NB4 (cell line): ENCODE measurements around the gene LSM7.

Experiments
- DNase-seq: peaks from one replicate; pipeline ENCODE4 v3.0.0; 2010; ENCODE audit warnings: low read depth
- H3K4me3 ChIP-seq: one replicate; pipeline ENCODE4 v1.5.1; 2011; ENCODE audit warnings: mild to moderate bottlenecking, low read depth, low read length, moderate library complexity
- MYC ChIP-seq: IDR thresholded peaks from 2 replicates; pipeline ENCODE4 v1.6.1; 2011; ENCODE audit warnings: low read depth, low read length
- POLR2A ChIP-seq: IDR thresholded peaks from 2 replicates; pipeline ENCODE4 v1.6.1; 2011; ENCODE audit warnings: mild to moderate bottlenecking; ENCODE audit not compliant: insufficient read length; ENCODE audit errors: extremely low read depth
- TF ChIP-seq, protein P1 (sequence below): IDR thresholded peaks from one replicate; pipeline ENCODE4 v1.5.1; 2012; ENCODE audit warnings: low read depth, low read length
- TF ChIP-seq, protein P2 (sequence below): IDR thresholded peaks from 2 replicates; pipeline ENCODE4 v1.6.1; 2011; ENCODE audit warnings: low read depth, low read length

The LSM7 gene

DNA sequence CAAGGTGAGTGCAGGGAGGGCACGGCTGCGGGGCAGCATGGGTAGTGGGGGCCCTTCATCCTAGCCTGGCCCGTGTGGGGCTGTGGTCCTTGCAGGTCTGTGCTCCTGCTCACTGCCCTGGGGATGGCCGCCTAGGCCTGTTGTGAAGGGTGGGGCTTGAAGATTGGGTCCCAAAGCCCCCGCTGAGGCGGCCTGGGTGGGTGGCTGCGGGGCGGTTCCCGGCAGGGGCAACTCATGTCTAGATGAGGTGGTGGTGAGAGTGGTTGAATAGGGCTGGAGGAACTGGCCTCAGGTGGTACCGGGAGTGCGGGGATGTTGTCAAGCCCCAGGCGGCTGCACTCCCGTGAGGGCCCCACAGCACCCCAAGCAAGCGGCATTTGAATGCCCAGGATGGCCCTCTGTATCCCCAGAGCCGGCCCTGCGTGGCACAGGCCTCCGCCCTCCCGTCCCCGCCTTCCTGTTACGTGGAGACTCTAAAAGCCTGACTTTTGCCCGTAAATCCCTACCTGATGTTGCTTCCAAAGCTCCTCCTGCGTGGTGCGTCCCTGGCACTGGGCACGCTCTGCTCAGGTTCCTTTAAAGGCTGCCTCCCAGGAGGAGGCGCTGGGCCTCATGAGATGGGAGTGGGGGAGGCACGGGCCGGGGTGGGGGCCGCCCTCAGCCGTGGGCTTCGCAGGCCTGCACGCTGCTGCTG, 15.1 kb upstream of the LSM7 start:
- TF ChIP-seq, protein P1, sequence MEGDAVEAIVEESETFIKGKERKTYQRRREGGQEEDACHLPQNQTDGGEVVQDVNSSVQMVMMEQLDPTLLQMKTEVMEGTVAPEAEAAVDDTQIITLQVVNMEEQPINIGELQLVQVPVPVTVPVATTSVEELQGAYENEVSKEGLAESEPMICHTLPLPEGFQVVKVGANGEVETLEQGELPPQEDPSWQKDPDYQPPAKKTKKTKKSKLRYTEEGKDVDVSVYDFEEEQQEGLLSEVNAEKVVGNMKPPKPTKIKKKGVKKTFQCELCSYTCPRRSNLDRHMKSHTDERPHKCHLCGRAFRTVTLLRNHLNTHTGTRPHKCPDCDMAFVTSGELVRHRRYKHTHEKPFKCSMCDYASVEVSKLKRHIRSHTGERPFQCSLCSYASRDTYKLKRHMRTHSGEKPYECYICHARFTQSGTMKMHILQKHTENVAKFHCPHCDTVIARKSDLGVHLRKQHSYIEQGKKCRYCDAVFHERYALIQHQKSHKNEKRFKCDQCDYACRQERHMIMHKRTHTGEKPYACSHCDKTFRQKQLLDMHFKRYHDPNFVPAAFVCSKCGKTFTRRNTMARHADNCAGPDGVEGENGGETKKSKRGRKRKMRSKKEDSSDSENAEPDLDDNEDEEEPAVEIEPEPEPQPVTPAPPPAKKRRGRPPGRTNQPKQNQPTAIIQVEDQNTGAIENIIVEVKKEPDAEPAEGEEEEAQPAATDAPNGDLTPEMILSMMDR, result no peak
- no peak for TF ChIP-seq MYC
- TF ChIP-seq, protein P2, sequence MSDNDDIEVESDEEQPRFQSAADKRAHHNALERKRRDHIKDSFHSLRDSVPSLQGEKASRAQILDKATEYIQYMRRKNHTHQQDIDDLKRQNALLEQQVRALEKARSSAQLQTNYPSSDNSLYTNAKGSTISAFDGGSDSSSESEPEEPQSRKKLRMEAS, result no peak
- no peak for TF ChIP-seq POLR2A
- DNase-seq, result no peak

DNA sequence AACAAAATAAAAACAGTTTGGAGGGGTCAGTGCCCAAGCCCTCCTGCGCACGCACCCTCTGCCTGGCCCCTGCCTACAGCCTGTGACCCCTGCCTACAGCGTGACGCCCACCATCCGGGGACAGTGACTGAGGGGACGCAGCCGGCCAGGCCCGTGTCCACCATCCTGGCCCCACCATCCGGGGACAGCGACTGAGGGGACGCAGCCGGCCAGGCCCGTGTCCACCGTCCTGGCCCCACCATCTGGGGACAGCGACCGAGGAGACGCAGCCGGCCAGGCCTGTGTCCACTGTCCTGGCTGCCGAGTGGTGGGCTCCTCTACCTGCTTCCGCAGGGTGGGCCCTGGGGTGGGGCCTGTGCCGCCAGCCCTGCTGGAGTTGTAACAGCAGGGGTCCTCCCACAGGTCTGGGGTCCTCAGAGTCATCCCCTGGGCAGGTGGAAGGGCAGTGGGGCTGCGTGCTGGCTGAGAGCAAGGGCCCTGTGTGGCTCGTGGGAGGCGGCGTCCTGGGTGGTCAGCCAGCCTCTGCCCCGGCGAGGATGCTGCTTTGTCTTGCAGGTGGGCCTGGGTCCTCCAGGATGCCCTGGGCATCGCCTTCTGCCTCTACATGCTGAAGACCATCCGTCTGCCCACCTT, 14.4 kb upstream of the LSM7 start:
- TF ChIP-seq, protein P2, result no peak
- TF ChIP-seq, protein P1, result no peak
- TF ChIP-seq MYC (no peak), POLR2A (no peak)
- no peak overlapping the region for H3K4me3 ChIP-seq
- no peak for DNase-seq

More for the DNA sequence above, 15.1 kb upstream of the LSM7 start:
- no peak overlapping the region for H3K4me3 ChIP-seq

DNA sequence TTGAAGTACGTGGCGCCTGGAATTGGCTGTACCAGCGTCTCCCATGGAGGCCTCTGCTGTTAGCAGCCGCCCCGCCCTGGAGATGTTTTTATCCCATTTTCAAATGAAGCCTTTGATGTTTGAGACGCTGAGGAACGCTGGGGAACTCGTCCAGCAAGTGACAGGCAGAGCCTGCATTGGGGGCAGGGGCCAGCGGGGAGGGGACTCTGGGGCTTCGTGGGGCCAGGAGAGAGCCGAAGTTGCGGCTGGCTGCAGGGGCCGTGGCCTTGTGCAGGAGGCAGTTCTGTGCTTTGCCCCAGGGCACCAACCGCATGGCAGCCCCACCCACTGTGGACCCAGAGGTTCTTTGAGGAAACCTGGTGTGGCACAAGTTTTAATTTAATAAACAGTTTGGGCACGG, 13.6 kb upstream of the LSM7 start:
- no peak for DNase-seq
- no peak overlapping the region for H3K4me3 ChIP-seq
- TF ChIP-seq, protein P1, result no peak
- no peak for TF ChIP-seq MYC
- TF ChIP-seq, protein P2, result no peak
- TF ChIP-seq POLR2A, result no peak

DNA sequence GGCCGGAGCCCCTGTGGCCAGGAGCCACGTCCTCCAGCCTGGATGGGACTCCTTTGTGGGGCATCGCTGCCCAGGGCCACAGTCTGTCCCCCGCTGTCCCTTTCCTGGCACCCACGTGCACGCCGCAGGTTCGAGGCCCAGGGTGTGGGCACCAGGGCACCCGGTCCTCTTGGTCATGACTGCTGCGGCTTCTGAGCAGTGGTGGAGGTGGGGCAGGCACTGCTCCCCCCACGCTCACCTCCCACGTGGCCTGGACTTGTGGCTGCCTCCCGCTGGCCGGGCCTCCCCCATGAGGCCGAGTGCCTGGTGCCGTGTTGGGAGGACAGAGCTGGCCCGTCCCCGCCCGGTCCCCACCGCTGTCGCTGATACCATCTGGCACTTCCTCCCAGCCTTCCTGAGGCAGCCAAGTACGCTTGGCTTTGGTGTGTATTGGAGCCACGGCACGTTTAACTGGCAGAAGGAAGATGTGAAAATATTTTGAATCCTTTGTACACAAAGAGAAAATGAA, 12.9 kb upstream of the LSM7 start:
- TF ChIP-seq, protein P1, result no peak
- no peak for TF ChIP-seq POLR2A
- TF ChIP-seq MYC, result no peak
- TF ChIP-seq, protein P2, result no peak
- DNase-seq, result no peak
- no peak overlapping the region for H3K4me3 ChIP-seq

DNA sequence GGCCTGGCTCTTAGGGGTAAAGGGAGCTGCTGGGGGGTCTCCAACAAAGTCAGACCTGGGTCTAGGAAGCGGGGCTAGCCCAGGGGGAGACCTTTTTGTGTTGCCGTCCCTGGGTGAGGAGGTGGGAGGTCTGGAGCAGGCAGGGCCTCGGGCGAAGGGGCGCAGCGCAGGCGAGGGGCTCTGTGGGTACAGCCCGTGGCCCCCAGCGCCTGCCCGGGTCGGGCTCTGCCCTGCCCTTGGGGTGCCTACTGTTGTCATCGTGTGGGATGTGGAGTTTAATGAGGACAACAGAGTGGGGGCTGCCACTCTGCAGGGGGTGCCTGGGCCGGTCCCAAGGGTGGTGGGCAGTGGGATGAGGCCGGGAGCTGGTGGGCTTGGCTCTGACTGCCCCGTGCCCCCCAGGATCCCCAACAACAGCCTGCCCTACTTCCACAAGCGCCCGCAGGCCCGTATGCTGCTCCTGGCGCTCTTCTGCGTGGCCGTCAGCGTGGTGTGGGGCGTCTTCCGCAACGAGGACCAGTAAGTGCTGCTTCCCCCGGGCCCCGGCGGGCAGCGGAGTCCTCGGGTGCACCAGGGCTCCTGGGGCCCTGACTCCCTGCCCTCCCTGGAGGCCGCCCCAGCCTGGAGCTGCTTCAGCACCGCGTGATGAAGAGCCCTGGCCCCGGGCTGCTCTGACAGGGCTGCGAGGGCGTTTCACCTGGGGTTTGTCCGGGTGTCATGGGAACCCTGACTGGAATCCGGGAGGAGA, 12.3 kb upstream of the LSM7 start:
- H3K4me3 ChIP-seq, result no peak overlapping the region
- no peak for DNase-seq
- TF ChIP-seq POLR2A (no peak), MYC (no peak)
- TF ChIP-seq, protein P1, result no peak
- TF ChIP-seq, protein P2, result no peak
